COLO829 (cell line): ENCODE data around the gene MECP2.

Experiments used
- DNase-seq: peaks from one replicate; pipeline ENCODE4 v3.0.0; 2012; ENCODE audit warnings: low spot score

MECP2 gene

DNA sequence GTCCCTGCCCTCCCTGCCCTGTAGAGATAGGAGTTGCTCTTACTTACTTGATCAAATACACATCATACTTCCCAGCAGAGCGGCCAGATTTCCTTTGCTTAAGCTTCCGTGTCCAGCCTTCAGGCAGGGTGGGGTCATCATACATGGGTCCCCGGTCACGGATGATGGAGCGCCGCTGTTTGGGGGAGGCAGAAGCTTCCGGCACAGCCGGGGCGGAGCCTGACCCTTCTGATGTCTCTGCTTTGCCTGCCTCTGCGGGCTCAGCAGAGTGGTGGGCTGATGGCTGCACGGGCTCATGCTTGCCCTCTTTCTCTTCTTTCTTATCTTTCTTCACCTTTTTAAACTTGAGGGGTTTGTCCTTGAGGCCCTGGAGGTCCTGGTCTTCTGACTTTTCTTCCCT is 65.4 kb downstream of the MECP2 start:
- DNase-seq, result no peak

DNA sequence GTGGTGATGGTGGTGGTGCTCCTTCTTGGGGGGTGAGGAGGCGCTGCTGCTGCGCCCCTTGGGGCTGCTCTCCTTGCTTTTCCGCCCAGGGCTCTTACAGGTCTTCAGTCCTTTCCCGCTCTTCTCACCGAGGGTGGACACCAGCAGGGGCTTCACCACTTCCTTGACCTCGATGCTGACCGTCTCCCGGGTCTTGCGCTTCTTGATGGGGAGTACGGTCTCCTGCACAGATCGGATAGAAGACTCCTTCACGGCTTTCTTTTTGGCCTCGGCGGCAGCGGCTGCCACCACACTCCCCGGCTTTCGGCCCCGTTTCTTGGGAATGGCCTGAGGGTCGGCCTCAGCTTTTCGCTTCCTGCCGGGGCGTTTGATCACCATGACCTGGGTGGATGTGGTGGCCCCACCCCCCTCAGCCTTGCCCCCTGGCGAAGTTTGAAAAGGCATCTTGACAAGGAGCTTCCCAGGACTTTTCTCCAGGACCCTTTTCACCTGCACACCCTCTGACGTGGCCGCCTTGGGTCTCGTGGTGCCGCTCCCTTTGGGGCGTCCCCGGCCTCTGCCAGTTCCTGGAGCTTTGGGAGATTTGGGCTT is 66.7 kb downstream of the MECP2 start:
- no peak for DNase-seq

DNA sequence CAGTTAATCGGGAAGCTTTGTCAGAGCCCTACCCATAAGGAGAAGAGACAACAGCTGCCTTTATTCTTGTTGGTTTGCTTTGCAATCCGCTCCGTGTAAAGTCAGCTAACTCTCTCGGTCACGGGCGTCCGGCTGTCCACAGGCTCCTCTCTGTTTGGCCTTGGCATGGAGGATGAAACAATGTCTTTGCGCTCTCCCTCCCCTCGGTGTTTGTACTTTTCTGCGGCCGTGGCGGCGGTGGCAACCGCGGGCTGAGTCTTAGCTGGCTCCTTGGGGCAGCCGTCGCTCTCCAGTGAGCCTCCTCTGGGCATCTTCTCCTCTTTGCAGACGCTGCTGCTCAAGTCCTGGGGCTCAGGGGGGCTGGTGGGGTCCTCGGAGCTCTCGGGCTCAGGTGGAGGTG is 67.3 kb downstream of the MECP2 start:
- DNase-seq, result peak; percentile 39

DNA sequence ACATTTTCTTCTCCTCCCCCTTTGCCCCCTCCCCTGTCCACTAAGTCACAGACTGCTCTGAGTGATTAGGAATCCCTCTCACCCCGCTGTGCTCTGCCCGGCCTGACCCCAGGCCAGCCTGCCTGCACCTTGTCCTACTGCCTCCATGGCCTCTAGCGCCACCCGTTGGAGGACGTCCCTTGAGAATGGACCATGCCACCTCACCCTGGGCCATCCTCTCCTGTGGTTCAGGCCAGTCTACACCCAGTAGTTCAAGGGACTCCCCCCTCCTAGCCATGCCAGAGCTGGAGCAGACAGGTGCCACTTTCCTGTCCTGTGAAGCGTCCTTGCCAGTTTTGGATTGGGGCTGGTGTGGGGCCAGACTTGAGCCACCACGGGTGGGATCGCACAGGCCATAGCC is 68.1 kb downstream of the MECP2 start:
- no peak for DNase-seq

DNA sequence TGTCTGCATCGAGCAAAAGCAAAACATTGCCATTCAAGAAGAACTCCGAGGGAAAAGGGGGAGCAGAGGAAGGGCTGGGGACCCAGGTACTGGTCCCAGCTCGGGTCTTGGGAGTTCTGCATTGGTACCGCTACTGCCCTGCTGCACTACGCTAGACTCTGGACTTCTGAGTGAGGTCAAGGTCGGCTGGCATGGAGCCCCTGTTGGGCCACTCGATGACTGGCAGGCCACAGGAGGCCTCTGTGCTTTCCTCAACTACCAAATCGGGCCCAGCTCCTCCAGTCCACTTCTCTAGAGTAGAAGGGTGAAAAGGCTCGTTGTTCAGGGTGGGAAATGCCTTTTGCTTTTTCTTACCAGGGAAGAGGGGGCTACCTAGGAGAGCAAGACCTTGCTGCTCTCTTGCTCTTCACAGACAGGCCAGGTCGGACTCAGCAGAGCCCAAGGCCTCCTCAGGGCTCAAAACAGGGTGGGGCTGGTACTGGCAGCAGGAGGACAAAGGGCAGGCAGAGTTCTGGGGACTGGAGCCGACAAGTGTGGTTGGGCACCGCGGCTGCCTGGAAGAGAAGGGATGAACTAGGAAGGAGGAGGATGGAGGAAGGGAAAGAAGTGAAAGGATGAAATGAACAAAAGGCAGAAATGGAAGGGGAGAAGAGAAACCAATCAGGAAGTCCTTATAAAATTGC is 68.9 kb downstream of the MECP2 start:
- no peak for DNase-seq

DNA sequence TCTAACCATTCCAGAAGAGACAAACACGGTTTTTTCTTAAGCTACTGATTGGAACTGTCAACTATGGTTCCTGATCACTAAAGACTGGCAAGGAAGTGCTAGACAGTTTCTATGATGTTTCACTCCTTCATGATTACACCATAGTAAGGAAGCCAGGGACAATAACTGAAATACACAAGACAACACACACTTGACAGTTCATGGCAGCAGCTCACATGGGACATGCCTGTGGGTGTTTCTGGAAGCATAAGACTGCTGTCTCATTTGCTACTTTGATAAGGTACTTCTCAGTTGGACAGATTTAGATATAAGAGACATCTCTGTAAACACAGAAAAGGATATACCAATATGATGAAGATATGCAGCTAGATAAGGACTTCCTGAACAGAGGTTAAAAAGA is 69.5 kb downstream of the MECP2 start:
- no peak for DNase-seq

DNA sequence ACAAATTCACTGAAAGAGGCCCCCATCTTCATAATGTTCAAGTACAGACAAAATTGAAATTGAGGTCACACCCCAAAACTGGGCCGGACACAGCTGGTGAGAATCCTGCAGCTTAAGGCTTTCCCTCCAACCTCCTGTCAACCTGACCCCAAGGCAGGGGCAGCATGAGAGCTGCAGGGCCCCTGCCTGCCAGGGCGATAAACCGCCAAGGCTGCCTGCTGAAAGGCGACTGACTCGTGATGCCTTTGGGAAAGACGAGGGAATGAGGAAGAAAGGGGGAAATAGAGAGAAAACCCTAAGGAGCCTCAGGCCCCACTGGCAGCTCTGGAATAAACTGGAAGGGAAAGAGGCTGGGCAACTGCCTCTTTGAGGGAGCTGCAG is 70.5 kb downstream of the MECP2 start:
- DNase-seq, result no peak

DNA sequence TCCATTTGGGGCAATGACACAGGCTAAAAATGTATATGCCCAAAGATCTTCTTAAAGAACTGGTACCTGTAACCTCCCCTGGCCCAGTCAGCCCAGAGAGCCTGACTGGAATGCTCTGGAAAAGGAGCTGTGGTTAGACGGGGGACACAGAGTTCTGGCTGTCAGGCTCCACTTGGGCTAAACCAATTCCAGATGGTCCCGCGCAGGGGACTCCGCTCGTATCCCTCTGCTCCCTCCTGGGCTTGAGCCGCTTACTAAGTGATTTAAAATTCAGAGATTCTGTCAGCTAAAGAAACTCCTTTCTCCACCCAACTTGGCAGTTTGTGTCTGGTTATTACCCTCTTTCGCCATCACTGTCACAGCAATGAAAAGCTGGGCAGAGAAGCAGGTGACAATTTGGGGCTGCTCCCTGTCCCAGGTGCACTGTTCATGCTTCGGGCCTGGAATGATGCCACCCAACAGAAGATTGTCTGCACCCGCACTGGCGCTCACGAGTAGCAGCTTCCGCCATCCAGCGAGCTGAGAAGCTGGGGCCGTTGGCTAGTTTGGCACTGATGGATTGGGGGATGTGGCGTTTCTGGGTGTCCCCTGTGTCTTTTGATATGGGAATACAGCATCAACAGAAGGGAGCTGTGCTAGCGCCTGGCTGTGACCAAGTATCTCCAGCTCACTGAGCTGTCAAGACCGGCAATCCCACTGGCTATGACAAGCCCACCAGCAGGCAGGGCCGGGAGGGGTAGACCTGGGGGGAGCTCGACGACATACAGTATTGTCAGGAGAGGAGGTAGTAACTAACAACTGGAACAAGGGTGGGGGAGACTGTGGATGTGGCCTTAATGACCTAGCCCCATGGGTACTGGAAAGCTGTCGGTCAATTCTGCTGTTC is 71.1 kb downstream of the MECP2 start:
- no peak for DNase-seq

DNA sequence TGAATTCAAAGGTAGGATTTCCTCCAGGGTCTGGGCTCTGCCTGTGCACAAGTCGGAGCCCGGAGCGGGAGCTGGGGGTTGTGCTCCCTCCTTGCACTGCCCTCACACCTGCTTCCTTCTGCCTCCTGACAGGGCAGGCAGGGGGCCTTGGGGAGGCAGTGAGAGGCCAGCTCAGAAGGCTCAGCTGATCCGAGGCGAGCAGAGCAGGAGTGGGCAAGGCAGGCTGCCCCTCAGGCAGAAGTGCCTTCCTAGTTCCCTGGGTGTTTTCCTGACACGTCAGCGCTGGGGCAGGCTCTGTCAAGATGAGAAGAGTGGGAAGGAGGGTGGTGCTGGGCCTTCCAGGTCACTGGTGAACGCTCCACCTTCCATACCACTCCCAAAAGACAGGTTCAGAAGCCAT is 72.3 kb downstream of the MECP2 start:
- DNase-seq, result no peak

DNA sequence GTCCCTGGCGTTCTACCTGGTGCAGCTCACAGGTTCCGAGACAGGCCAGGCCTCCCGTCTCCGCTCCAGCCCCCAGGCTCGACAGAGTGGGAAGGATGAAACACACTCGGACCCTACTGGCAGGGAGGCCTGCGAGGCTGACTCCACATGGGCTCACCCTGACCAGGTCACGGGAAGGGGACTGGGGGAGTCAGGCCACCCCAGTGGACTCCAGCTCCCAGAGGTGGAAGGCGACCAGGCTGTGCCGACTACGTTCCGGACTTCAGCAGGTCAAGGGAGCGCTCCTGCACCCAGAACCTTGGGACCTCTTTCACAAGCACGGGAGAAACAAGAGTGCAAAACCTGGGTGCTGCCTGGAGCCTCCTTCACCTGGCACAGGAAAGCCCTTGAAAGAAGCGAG is 73.2 kb downstream of the MECP2 start:
- DNase-seq, result no peak

DNA sequence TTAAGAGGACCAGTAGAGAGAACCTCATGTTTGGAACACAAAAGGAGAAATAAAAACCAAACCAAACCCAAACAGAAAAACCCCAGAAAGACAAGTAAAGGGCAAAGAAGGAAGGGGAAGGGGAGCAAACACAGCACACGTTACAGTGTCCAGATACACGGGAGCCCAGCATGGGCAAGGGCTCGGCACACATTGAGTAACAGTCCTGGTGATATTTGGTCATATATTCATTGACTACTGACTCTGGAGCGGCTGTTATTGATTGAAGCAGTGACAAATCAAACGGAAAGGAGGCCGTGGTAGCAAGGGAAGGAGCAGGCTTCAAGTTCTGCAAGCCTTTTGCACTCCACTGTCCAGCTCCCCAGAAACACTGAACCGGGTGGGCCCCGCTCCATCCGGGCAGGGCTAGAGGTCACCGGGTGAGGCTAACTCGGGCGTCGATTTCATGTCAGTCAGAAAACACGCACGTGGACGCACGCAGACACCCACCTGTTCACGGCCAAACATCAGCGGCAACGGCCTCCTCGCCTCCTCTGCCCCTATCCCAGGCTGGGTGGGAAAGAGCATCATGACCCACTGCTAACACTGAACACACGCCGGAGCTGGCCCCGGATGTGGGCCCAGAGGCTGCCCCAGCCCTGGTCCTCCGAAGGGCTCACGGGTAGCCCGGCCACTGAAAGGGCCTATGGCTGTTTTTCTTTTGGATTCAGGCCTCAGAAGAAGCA is 74.1 kb downstream of the MECP2 start:
- DNase-seq, result no peak

DNA sequence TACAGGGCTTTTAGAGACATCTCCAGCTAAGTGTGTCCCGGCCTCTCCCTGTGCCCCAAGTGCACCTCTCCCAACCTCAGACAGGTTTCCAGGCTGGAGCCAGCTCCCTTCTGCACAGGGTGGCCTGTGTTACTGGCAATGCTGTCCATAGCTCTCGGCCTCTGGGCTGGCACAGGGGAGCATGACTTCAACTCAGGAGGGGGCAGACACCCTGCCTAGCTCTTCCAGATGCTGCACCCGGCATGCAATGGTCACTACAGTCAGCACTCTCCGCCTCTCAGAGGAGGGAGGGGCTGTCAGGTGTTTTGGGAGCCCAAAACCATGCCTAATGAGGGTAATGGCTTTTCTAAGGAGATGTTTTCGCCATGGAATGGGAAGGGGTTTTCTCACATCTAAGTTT is 75.4 kb downstream of the MECP2 start:
- DNase-seq, result no peak

DNA sequence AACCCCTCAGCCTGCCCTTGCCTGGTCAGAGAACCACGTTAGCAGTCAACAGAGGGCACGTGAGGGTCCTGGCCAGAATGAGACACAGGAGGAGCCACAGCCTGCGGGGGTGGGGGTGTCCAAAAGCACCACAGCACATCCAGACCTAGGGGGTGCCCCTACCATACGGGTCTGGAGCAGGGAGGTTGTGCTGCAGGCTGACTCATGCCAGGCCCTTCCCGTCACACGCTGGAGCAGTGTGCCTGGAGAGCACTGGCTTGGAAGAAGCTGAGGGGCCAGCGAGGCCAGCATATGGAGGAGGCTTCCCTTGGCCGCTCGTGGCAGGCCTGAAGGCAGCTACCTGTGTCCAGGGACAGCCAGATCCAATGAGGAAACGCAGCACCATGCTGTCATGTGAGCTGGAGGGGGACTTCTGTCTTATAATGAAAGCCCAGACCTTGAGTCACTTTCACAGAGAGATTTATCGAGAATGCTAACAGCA is 76.3 kb downstream of the MECP2 start:
- DNase-seq, result no peak

DNA sequence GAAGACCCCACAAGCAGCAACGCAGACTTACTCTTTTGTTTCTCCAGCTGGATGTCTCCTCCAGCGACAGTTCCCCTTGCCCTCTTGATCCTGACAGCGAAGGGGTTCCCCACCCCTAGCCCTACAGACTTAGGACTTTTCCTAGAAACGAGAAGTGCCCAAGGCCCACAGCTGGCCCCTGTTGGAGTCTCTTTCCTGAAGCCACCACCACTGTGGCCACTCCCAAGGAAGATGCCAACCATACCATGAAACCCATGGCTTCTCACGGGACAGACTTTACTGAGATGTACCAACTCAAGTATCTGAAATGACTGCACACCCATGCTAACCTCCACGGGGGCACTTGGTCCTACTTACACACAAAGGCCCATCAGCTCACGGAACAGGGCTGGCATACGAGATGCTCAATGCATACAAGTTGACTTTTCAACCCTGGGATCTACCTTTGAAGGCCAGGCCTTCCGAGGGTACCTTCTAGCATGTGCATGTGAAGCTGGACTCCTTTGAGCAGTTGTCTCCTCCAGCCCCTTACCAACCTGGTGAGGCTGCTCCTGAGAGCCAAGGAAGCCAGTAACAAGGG is 76.9 kb downstream of the MECP2 start:
- DNase-seq, result no peak

DNA sequence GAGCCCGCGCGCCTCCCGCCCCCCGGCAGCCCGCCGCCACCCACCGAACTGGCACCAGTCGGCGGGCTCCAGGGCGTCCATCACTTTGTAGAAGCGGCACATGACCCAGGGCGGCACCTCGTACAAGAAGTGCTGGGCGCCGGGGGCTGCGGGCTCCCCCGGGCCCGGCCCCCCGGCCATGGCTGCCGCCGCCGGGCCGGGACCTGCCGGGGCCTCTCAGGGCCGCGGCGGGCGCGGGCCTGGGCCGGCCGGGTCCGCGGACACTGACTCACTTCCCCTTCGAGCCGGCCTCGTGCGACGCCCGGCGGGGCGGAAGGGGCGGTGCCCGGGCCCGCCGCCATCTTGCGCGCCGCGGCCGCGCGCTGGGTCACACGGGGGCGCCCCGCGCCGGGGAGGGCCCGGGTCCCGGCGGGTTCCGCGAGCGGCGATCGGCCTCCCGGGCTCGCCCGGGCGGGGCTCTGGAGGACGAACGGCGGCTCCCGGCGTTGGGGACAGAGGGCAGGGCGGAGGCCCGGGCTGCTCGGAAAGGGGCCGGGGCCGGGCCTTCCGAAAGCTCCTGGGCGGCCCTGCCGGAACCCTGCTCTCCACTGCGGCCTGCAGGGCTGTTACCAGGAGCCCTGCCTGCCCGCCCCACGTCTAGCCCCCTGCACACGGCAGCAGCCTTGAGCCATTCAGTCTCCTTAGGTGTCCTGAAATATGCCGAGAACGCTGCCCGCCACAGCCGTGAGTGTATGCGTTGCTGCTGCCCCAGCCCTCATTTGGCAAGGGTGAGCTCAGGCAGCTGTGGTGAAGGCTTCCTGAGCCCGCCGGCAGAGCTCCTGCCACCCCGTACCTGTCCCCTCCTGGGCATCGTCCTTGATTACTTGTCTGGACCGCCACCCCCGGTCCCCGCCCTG is 77.6 kb downstream of the MECP2 start, which contains the start of gene IRAK1:
TSS of gene IRAK1 (minus strand) at position 270 of the 896 bp plus-strand sequence. CDS start at position 180, 90 bp downstream.
- peak; percentile 47 for DNase-seq

DNA sequence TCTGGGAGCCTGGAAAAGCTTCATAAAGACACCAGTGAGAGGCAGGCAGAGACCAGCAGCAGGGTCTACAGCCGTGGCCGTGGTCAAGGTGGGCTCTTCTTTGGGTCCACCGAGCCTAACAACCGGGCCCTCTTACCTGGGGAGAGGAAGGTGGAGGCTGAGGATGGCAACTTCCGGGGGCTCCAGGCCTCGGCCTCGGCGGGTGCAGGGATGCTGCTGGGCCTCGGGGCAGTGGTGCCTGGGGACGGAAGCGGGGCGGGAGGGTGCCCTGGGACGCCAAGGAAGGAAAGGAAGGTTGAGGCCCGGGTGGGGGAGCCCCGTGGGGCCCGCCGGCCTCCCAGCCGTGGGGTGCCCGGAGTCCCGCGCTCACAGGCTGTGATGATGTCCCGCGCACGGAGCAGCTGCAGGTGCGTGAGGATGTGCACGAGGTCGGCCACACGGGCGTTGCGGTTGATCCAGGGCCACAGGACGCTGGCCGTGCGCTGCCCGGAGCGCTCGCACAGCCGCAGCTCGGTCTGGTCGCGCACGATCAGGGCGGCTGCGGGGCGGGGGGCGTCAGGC is 78.4 kb downstream of the MECP2 start:
- DNase-seq, result no peak

DNA sequence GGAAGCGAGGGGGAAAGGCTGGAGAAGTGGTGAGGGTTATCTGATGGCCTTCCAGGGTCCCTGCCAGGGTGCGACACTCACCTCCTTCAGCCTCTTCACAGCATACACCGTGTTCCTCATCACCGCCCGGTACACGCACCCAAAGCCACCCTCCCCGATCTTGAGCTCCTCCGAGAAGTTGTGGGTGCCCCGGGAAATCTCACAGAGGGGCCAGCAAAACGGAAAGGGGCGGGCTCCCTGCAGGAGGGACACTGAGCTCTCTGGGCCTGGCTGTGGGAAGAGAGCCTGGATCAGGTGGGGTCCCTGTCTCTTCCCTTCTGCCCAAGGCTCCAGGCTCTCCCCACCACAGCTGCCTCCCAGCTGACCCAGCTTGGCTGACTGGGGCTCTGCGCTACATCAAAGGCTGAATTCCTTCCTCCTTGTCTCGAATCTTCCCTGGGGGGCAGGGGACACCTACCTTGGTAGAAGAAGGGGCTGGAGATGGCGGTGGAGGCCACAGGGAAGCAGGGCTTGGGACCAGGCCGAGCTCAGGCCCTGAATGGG is 78.9 kb downstream of the MECP2 start:
- no peak for DNase-seq

DNA sequence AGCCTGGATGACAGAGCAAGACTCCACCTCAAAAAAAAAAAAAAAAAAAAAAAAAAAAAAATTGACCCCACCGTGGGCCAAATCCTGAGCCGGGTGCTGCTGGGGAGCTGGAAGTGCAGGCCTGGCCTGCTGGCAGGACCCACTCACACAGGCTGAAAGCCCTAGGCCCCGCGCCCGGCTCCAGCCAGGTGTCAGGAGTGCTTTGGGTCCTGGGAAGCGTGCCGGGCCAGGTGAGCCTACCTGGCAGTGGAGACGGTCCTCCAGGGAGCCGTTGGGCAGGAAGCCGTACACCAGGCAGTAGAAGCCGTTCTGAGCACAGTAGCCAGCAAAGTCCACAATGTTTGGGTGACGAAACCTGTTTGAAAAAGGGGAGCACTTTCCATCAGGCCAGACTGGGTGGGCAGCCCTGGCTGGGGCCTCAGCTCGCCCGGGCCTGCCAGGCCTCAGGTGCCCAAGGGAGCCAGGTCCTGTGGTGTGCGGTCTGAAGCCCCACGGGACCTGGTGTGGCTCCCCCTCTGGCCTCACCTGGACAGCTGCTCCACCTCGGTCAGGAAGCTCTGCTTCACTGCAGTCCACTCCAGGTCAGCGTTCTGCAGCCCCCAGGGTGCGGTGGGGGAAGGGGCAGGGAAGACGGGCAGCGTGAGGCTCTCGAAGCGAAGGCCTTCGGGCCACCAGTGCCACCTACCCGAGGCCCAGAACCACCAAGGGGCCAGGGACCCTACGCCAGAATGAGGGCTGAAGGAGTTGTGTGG is 79.6 kb downstream of the MECP2 start:
- DNase-seq, result no peak

DNA sequence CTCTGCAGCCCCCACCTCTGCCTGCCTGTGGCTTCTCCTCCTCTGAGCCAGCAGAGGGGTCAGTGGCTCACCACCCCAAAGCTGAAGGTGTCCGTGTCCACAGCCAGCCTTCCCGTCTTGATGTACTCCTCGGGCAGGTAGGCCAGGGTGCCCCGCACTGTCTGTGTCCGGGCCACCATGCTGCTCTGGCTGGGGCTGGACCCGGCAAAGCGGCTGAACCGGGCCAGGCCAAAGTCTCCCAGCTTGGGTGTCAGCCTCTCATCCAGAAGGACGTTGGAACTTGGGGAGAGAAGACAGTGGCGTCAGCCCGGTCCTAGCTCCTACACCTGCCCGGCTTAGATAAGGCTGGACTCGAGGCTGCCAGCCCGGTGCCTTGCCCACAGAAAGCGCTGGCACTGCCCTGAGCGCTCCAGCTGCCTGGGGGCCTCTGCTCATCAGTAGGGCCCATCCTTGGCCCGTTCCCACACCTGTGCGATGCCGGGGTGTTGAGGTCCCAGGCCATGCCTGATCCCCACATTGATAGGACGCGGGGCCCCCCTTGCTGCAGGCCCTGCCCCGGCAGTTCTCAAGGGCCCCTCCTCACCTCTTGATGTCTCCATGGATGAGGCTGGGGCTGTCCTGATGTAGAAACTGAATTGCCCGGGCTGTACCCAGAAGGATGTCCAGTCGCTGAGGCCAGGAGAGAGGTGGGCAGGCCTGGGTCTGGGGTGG is 81.0 kb downstream of the MECP2 start:
- no peak for DNase-seq
